ENCODE data around the gene FIBCD1.

DNA sequence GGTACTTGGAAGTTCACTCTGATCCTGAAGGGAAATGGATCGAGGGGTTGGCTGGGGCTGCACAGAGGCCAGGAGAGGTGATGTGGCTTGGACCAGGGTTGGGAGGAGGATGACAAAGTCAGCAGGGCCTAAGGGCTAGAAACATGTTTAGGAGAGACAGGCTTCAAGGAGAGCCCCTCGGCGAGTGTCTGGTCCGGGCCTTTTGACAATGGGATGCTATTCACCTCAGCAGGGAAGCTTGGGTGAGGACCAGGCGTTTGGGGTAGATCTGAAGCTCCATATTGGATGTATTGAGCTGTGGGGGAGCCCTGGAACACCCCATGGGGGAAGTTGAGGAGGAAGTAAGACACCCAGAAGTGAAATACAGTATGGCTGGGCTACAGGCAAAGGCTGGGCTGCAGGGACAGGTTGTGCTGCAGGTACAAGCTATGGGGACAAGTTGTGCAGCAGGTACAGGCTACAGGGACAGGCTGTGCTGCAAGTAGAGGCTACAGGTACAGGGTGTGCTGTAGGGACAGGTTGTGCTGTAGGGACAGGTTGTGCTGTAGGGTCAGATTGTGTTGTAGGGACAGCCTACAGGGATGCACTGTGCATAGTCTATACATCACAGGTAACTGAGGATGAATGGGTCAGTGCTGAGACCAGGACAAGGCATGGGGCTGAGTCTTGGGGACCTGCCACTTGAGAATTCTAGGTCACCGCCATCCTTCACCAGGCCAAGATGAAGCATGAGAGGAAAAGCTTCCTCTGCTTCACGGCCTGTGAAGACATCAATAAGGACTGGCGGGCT is 22.7 kb upstream of the FIBCD1 start:
- TF ChIP-seq POLR2B (IDR thresholded peaks at IDR 0.05; ENCODE audit: low read depth, partially characterized antibody) (no peak), CREB1 (IDR thresholded peaks at IDR 0.05) (no peak), CREB1 (CRISPR knock-in tag; IDR thresholded peaks at IDR 0.05) (no peak), KLF10 (CRISPR knock-in tag; IDR thresholded peaks at IDR 0.05) (no peak), ESRRA (IDR thresholded peaks at IDR 0.05; ENCODE audit: borderline replicate concordance, low read depth) (no peak)

Measured in K562 (cell line).